Endothelial cell of hepatic sinusoid (primary cell): ENCODE results near the gene ACTR5.
"Not testable (repeated sequence)": the region's sequence is repeated elsewhere in the genome, so short reads cannot be mapped to it uniquely, and the experiment has no call there.

ENCODE experiments used
- in situ Hi-C: cut with HindIII; loops from 2 replicates; pipeline ENCODE4 v1.10.0; 2017; ENCODE audit warnings: low sequenced_read_pairs

Gene ACTR5

DNA sequence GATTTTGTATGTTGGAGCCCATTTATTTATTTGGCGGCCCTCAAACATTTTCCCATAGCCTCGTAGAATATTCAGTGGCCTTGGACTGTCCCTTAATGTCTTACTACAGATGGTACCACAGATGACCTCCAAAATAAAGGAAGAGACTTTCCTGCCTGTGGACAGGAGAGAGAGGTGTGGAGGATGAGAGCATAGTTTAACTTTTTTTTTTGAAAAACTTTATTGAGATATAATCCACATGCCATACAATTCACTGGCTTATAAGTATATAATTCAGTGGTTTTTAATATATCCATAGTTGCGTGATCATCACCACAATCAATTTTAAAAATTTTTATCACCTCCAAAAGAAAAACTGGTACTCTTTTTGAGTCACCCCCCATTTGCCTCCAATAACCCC is 52.6 kb downstream of the ACTR5 start:
- in situ Hi-C loops: no loop called here

DNA sequence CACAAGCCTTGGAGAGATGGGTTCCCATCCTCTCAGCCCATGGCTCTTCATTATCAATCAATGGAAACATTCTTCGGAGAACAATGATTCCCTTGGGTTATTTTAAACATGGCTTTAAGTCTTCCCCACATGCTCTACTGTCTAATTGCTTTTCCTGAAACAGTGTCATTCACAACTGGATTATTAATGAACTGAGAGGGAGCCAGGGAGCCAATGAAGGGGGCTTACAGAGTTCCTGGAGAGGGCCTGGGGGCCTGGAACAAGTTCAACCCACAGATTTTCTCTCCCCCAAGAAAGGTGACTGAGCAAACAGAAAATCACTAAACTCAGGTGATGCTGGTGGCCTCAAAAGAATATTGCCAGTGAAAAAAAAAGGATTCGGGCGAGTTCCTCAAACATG is 56.0 kb downstream of the ACTR5 start:
- in situ Hi-C loops: no loop called here

DNA sequence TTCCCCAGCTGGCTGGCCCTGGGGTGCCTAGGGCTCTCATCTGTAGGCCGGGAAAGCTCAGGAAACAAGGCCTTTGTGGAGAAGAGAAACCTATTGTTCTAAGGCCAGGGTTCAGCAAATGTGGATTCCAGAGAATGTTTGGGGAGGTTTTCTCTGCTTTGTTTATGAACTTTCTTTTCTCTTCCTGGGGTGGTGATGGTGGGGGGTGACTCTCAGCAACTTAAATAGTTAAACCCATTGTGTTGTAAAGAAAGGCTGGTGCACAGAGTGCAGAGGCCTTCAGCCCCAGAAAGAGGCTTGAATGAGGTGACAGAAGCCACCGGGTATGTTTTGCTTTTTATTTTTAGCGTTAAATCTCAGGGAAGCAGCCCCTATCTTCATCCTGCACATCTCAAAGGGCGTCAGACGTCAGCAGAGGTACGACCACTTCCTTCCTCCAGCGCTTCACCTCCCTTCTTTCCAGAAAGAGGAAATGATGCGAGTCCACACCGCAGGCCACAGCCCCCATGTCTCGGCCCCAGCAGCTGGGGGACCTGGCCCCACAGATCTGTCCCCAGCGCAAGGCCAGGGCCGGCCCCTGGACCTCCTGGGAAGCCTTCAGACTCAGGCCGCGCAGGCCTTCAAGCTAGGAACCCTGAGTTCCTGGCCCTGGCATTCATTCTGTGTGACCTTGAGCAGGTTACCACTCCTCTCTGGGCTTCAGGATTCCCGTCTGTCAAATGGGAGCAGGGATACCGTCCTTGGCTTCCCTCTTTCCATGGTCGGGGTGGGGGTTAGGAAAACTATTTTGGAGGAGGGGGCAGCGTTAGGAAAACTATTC is 56.6 kb downstream of the ACTR5 start:
- in situ Hi-C loops: no loop called here

DNA sequence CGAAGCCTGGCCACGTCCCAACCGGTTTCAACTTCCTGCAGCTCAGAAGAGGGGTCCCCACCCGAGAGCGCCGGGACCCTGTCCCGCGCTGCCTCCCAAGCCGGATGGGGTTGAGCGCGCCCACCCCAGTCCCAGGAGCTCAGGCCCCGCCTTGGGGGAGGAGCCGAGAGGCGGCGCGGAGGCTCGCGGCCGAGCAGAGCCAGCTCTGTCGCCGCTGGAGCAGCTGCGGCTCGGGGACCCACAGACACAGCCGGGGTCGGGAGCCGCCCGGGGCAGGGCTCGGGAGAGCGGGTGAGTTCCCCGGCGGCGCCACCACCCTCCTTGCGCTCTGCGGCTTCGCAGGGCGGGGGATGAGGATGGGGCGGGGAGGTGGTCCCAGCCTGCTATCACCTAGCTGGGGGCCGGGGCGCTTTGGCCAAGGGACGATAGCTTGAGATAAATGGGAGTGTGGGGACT is 57.3 kb downstream of the ACTR5 start, which contains the start of gene PPP1R16B:
Gene PPP1R16B (plus strand): TSS at position 196 of the 456 bp plus-strand sequence. CDS start 30,229 bp downstream, outside the sequence.
- in situ Hi-C loops: no loop called here

DNA sequence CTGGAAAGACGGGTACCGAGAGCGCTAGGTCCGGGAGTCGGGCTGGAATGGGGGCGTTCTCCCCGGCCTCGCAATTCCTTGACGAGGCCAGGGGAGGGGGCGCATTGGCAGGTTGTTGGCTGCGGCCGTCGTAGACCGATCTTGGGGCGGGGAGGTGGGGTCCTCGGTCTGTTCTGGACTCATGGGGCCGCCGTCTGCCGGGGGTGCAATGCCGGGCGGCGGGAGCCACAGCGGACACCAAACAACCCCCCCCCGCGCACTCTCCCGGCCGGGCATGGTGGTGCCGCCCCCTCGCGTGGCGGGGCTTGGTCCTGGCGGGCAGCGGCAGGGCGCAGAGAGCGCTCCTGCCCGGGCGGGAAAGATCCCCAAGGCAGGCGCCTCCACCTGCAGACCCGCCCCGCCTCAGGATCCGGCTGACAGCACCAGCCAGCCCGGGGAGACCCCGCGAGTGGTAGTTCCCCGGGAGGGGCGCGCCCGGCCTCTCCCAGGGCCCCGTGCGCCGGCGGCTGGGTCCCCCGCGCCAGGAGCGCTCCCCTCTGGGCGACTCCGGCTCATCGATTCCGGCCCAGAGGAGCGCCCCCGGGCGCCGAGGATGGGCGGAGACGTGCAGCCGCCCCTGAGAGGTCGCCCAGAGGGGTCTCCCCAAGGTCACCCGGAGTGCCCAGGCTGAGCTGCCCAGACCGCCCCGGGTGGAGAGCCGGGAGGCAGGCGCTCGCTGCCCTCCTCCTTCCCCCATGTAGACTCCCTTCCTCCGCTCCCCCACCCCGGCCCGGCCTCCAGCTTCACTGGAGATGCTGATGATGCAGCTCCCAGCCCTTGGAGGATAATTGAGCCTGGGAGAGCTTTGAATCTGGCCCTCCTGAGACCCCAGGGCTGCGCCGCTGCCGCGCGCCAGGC is 57.9 kb downstream of the ACTR5 start:
- in situ Hi-C loops: no loop called here

DNA sequence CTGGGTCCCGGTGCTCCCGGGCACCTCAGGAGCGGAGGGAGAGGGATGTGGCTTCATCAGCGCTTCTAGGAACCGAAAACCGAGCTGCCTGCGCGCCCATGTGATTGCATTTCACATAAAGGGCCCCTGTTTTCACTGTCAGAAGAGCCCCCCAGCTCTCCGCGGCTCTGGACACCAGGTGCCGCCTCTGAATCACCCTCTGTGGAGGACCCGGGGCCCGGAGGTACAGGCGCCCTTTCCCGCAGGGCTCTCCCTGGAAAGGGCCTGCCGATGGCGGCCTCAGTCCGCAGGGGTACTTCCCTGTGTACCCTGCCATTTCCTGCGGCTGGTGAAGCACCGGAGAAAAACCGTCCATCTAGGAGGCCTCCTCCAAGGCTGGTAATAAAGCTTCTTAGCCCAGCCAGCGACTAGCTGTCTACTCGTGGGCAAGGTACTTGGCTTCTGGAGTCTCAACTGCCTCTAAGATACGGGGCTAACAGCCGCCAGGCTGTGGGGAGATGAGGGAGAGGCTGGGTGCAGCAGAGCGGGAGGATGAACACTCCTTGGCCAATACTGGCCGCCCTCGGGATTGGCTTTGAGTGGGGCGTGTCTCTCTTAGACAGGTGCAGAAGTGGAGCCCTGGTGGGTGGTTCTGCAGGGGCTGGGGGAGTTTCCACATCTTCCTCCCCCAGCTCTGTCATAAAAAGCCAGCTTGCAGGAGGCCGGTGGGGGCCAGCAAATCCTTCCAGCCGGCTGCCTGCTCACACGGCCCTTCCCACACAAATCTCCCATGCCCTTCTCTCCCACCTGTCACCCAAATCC is 58.8 kb downstream of the ACTR5 start:
- in situ Hi-C loops: no loop called here

DNA sequence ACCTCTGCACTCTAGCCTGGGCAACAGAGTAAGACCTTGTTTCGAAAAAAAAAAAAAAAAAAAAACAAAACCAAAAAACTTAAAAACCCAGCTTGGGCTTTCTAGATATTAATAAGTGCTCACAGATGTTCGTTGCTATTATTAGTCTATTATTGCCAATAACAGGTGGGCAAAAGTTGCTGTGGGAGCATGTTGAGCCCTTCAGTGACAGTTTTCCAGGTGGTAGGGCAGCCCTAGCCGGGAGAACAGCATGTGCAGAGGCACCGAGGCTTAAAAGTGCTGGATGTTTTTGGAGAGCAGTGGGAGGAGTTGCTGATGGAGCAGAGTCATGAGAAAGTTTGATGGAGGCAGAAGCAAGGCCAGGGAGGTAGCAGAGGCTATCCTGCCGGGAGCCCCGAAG is 61.7 kb downstream of the ACTR5 start:
- in situ Hi-C loops: no loop called here

DNA sequence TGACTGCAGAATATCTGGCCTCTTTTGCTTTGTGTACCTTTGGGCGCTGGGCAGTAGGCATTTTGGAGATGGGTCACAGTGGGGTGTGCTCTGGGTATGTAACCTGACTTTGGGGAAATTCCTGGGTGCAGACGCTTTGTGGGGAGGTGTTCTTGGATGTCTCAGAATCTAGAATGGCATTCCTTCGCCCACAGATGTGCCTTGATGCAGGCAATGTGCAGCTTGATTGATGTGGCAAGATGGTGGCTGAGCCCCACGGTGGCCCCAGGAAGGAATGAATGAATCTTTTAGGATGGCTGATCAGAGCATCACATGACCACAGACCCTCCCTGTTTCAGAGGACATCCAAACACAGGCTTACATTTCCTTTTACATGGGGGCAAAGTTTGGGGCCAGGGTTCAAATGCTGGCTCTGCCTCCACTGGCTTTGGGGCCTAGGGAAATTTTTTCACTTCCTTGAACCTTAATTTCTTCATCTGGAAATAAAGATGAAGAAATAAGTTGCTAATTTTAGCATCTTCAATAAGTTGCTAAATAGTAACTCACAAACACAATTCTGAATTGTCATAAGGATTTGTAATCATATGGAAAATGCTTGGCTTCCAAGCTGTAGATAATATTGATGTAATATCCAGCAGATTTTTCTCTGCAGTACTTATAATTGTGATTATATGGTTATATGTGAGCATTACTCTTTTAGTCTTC is 62.8 kb downstream of the ACTR5 start:
- in situ Hi-C loops: no loop called here

DNA sequence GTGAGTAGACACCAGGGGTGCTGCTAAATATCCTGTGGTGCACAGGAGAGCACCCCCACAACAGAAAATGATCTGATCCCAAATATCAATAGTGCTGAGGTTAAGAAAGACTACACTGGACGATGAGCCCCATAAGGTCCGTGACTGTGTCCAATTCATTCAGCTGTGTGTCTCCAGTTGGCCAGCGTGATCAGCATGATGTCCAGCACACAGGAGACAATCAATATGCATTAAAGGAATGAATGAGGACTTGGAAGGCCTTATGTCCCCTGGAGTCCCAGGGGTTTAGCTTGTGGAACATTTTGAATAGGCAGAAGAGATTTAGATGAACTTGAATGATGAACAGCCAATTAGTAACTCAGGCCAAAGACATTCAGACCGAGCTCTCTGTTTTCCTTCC is 63.5 kb downstream of the ACTR5 start:
- in situ Hi-C loops: no loop called here

DNA sequence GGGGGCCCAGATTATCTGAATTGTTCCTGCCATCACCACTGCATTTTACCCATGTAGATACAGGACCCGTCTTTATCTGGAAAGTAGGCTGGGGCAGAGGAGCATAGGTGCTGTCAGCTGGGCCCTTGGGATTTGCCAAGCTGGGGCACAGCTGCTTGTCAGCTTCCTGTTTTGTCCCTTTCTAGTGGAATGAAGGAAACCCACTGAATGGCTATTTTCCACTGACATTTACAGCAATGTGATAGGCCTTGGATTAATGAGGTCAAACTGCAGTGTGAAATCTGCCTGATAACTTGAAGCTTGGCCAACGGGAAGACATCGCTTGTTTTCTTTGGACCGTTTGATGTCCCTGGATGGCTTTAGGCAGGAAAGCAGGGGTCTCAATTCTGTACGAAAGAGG is 63.9 kb downstream of the ACTR5 start:
- in situ Hi-C loops: no loop called here

DNA sequence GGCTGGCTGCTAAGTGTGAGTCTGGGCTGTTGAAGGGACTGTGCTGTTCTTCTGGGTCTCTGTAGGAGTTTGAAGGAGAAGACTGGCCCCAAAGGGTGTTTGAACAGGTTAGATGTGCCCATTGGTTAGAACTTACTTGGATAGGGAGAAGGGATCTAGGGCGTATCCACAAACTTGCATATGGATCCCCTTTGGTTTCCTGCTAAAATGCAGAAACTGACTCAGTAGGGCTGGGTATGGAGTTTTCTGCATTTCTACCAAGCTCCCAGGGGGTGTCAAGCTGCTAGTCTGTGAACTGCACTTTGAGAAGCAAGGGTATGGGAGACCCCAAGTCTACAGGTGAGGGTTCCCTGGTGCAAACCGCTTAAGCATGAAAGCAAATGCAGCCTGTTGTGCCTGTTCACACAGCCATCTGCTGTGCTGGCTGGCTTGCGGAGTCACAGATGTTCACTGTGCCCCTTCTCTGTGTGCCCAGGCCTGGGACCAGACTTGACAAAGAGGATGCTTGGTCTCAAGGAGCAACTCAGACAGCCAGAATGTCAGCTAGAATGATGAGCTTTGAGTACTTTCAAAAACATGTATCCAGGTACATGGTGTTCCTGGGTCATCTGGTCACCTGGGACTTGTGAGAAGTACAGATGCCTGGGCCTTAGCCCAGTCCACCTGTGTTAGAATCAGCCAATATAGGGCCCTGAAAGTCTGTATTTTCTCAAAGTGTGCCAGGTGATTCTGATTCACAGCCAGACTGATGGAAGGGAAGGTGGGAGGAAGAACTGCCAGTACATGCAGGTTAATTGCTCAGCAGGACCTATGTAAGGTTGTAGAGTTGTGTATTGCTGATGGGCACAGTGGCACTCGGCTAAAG is 64.7 kb downstream of the ACTR5 start:
- in situ Hi-C loops: no loop called here

DNA sequence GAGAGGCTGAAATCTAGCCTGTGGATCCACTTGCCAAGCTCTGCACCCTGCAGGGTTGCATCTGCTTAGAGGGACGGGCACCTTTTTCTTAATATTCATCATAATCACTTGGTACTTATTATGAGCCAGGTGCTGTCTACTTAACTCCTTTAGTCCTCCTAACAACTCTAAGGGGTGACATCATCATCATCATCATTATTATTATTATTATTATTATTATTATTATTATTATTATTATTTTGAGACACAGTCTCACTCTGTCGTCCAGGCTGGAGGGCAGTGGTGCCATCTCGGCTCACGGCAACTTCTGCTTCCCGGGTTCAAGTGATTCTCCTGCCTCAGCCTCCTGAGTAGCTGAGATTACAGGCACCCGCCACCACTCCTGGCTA is 65.3 kb downstream of the ACTR5 start:
- in situ Hi-C loops: not testable (repeated sequence)

DNA sequence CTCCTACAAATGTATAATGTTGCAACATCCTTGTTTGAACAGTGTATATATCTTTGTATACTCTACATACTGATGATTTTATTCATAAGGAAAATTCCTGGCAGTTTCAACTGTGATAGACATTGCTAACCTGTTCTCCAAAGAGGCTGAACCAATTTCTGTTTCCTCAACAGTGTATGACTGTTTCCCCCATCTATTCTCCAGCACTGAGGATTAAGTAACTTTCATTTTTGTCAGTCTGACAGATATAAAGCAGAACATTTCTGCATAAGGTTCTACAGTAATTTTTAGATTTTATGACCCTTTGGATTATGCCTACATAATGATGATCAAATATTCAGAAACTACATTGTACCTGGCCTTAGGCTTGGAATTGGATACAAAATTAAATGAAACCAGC is 67.2 kb downstream of the ACTR5 start:
- in situ Hi-C loops: no loop called here

DNA sequence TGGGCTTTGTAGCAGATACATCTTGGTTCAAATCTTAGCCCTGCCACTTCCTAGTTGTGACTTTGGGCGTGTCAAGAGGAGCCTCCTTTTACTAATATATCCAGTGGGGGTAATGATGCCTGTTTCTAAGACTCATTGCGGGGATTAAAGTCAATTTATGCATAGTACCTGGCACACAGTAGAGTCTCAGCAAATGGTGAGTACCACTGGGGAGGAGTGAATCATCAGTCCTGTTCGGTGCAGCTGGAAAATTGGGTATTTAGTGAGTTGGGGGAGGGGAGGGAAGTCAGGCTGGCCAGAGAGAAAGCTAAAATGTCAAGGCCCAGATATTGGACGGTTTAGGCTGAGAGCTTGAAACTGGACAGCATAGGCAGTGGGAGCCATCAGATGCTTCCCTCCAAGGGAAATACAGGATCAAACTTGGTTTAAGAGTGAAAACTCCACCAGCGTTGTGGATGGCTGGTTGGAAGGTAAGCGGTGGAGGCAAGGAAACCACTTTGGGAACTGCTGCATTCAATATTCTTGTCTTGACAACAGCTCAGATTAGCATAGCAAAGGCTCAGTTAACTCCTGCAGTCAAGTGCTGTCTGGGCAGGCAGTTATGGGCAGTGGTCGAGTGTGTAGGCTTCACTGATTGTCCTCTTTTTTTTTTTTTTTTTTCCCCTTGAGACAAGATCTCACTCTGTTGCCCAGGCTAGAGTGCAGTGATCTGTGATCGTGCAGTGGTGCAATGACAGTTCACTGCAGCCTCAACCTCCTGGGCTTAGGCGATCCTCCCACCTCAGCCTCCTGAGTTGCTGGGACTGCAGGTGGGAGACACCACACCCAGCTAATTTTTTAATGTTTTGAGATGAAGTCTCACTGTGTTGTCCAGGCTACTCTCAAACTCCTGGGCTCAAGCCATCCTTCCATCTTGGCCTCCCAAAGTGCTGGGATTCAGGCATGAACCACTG is 70.1 kb downstream of the ACTR5 start:
- in situ Hi-C loops: no loop called here
